ENCODE measurements around the gene AGTPBP1.
"Not testable (repeated sequence)": the region's sequence is repeated elsewhere in the genome, so short reads cannot be mapped to it uniquely, and the experiment has no call there.

Gene AGTPBP1

GRCh38 chr9:85610074-85610860 is 131.5 kb downstream of the AGTPBP1 start:
- no peak for DNase-seq

- DNase-seq, result no peak
Observed at GRCh38 chr9:85605905-85606304, 135.8 kb downstream of the AGTPBP1 start.

GRCh38 chr9:85603936-85604335 is 137.8 kb downstream of the AGTPBP1 start:
- no peak for DNase-seq

- no peak for DNase-seq
Observed at GRCh38 chr9:85602742-85603141, 139.0 kb downstream of the AGTPBP1 start.

GRCh38 chr9:85600675-85601263 is 141.0 kb downstream of the AGTPBP1 start:
- peak; percentile 29 to 39 for DNase-seq

- no peak for DNase-seq
Observed at GRCh38 chr9:85599540-85600105, 142.1 kb downstream of the AGTPBP1 start.

GRCh38 chr9:85594316-85594715 is 147.4 kb downstream of the AGTPBP1 start:
- no peak for DNase-seq

GRCh38 chr9:85586684-85587083 is 155.1 kb downstream of the AGTPBP1 start:
- no peak for DNase-seq

- DNase-seq, result no peak
Observed at GRCh38 chr9:85577353-85577952, 164.3 kb downstream of the AGTPBP1 start.

- no peak for DNase-seq
Observed at GRCh38 chr9:85575868-85576267, 165.9 kb downstream of the AGTPBP1 start.

GRCh38 chr9:85573546-85573945 is 168.2 kb downstream of the AGTPBP1 start:
- DNase-seq, result not testable (repeated sequence)

- DNase-seq, result not testable (repeated sequence)
Observed at GRCh38 chr9:85572917-85573316, 168.8 kb downstream of the AGTPBP1 start.

GRCh38 chr9:85569988-85570387 is 171.8 kb downstream of the AGTPBP1 start:
- no peak for DNase-seq

- DNase-seq, result no peak
Observed at GRCh38 chr9:85559526-85559925, 182.2 kb downstream of the AGTPBP1 start.

- DNase-seq, result no peak
Observed at GRCh38 chr9:85554349-85554748, 187.4 kb downstream of the AGTPBP1 start.

GRCh38 chr9:85553475-85553874 is 188.3 kb downstream of the AGTPBP1 start:
- no peak for DNase-seq

- no peak for DNase-seq
Observed at GRCh38 chr9:85547599-85547998, 194.2 kb downstream of the AGTPBP1 start.

GRCh38 chr9:85543196-85543595 is 198.6 kb downstream of the AGTPBP1 start:
- no peak for DNase-seq

- no peak for DNase-seq
Observed at GRCh38 chr9:85541876-85542275, 199.9 kb downstream of the AGTPBP1 start.

- no peak for DNase-seq
Observed at GRCh38 chr9:85536514-85536913, 205.2 kb downstream of the AGTPBP1 start.

GRCh38 chr9:85536076-85536475 is 205.7 kb downstream of the AGTPBP1 start:
- DNase-seq, result no peak

GRCh38 chr9:85534340-85534739 is 207.4 kb downstream of the AGTPBP1 start:
- DNase-seq, result no peak

- DNase-seq, result no peak
Observed at GRCh38 chr9:85533538-85533937, 208.2 kb downstream of the AGTPBP1 start.

GRCh38 chr9:85530721-85531120 is 211.0 kb downstream of the AGTPBP1 start:
- DNase-seq, result no peak
